ENCODE measurements around the gene INPP4B.

The INPP4B gene

GRCh38 chr4:142373610-142374009 is 472.5 kb downstream of the INPP4B start:
- no peak overlapping the region for H3K4me3 ChIP-seq (ENCODE audit: control insufficient read depth, low read depth, low read length)
- DNase-seq (ENCODE audit: low read depth), result no peak
- TF ChIP-seq CTCF (IDR thresholded peaks at IDR 0.05; ENCODE audit: control insufficient read depth, insufficient read depth, low read depth, low read length, missing control alignments), result no peak

GRCh38 chr4:142372530-142373260 is 473.4 kb downstream of the INPP4B start:
- no peak for DNase-seq (ENCODE audit: low read depth)
- no peak for TF ChIP-seq CTCF (IDR thresholded peaks at IDR 0.05; ENCODE audit: control insufficient read depth, insufficient read depth, low read depth, low read length, missing control alignments)
- H3K4me3 ChIP-seq (ENCODE audit: control insufficient read depth, low read depth, low read length), result no peak overlapping the region

- H3K4me3 ChIP-seq (ENCODE audit: control insufficient read depth, low read depth, low read length), result no peak overlapping the region
- DNase-seq (ENCODE audit: low read depth), result no peak
- TF ChIP-seq CTCF (IDR thresholded peaks at IDR 0.05; ENCODE audit: control insufficient read depth, insufficient read depth, low read depth, low read length, missing control alignments), result no peak
These were observed 477.0 kb downstream of the INPP4B start for GRCh38 chr4:142369141-142369540.

GRCh38 chr4:142367418-142368180 is 478.5 kb downstream of the INPP4B start:
- no peak for DNase-seq (ENCODE audit: low read depth)
- H3K4me3 ChIP-seq (ENCODE audit: control insufficient read depth, low read depth, low read length), result no peak overlapping the region
- TF ChIP-seq CTCF (IDR thresholded peaks at IDR 0.05; ENCODE audit: control insufficient read depth, insufficient read depth, low read depth, low read length, missing control alignments), result no peak

- TF ChIP-seq CTCF (IDR thresholded peaks at IDR 0.05; ENCODE audit: control insufficient read depth, insufficient read depth, low read depth, low read length, missing control alignments), result no peak
- no peak overlapping the region for H3K4me3 ChIP-seq (ENCODE audit: control insufficient read depth, low read depth, low read length)
- no peak for DNase-seq (ENCODE audit: low read depth)
These were observed 479.3 kb downstream of the INPP4B start for GRCh38 chr4:142366769-142367181.

GRCh38 chr4:142365391-142365790 is 480.7 kb downstream of the INPP4B start:
- no peak for DNase-seq (ENCODE audit: low read depth)
- TF ChIP-seq CTCF (IDR thresholded peaks at IDR 0.05; ENCODE audit: control insufficient read depth, insufficient read depth, low read depth, low read length, missing control alignments), result no peak
- no peak overlapping the region for H3K4me3 ChIP-seq (ENCODE audit: control insufficient read depth, low read depth, low read length)

Data from AG09309 (cell line).